Tibial nerve (tissue), 4 donors: ENCODE data around the gene TMEM63C. TPM values are rescaled to one million over a fixed set of nuclear protein-coding genes. Genes with fewer than 3 reads are reported as not detected.

Source experiments
- DNase-seq, 2 donors: peaks; one replicate each; pipeline ENCODE4 v3.0.0-alpha.2; 2019; ENCODE audit warnings: low spot score in 2 of 2
- H3K27ac ChIP-seq, 4 donors: fragments of 200-600 bp; sonication (generic) in 3 of 4; one replicate each; pipeline ENCODE4 v1.5.1; 2017 to 2019; ENCODE audit warnings: mild to moderate bottlenecking in 1 of 4
- H3K27me3 ChIP-seq, 2 donors: fragments of 200-600 bp; sonication (generic) in 1 of 2; one replicate each; pipeline versions ENCODE4 v1.5.1 to v1.6.0; 2017 to 2019
- H3K36me3 ChIP-seq, 3 donors: fragments of 200-600 bp; sonication (generic); one replicate each; pipeline ENCODE4 v1.5.1; 2018 to 2019
- H3K4me1 ChIP-seq, 4 donors: fragments of 200-600 bp; sonication (generic) in 3 of 4; one replicate each; pipeline ENCODE4 v1.5.1; 2017 to 2019
- H3K4me3 ChIP-seq, 4 donors: fragments of 200-600 bp; sonication (generic) in 3 of 4; one replicate each; pipeline ENCODE4 v1.5.1; 2017 to 2019; ENCODE audit warnings: mild to moderate bottlenecking in 1 of 4, moderate library complexity in 1 of 4
- H3K9me3 ChIP-seq, 4 donors: fragments of 200-600 bp; sonication (generic) in 3 of 4; one replicate each; pipeline ENCODE4 v1.5.1; 2017 to 2019
- EP300 ChIP-seq, 2 donors: sonication (generic); formaldehyde crosslinking; IDR thresholded peaks; one replicate each; pipeline ENCODE4 v1.6.1; 2017; ENCODE audit warnings: antibody characterized with exemption in 2 of 2, mild to moderate bottlenecking in 1 of 2
- POLR2A ChIP-seq, 2 donors: fragments of 450-650 bp; IDR thresholded peaks; one replicate each; pipeline ENCODE4 v1.6.1; 2017; ENCODE audit warnings: antibody characterized with exemption in 2 of 2, mild to moderate bottlenecking in 2 of 2, moderate library complexity in 2 of 2
- WGBS, 2 donors: methylation state at CpG; one replicate each; pipeline ENCODE4 v1.1.5; 2018; 5-methylcytosine and 5-hydroxymethylcytosine counted together
- total RNA-seq, 4 donors: library from RNA; depleted of rRNA; stranded (reverse); fragments of >200 nt; gene quantifications; one replicate each; pipeline ENCODE4 v1.1.0, GENCODE V29; 2016
- TF ChIP-seq, protein P1 (sequence below), 5 experiments: fragments of 200-600 bp in 3 of 5; fragments of 450-650 bp in 2 of 5; sonication (generic) in 3 of 5; IDR thresholded peaks; one replicate each; pipeline ENCODE4 v1.5.1; 2016 to 2019; ENCODE audit warnings: antibody characterized with exemption in 5 of 5, mild to moderate bottlenecking in 3 of 5, moderate library complexity in 2 of 5

Gene TMEM63C
- total RNA-seq, 4 donors from 2014 or later = not detected

DNA sequence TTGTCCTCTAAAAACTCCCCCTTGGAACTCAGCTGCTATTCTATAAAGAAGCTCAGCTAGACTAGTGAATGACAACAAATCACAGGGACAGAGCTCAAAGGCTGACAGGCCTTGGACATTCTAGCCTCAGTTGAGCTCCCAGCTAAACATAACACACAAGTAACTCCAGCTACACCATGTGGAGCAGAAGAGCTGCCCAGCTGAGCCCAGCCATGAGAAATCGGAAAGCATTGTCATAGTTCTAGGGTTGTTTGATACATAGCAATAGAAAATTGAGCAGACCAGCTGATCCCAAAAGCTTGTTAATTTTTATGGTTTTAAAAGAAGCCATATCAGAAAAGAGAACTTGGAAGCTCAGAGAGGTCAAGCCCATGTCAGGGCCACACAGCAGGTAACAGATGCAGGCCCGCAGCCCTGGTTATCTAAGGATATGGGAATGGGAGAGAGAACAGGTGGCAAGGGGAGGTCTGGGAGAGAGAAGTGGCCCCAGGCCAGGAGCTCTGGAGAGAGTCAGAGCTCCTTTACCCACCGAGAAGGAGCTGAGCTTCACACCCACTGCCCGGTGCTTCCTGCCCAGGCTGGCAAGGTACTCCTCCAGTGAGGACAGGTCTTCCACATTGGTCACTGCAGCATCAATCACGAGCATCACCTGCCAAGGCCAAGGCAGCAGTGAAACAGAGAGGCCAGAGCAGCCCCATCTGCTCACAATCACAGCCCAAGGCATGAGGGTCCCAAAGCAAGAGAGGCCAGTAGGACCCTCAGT, 86.5 kb downstream of the TMEM63C start:
- 93 to 100% methylated on average over 5 of the region's 5 CpGs for WGBS, 2 donors
- peaks cover 0 to 10% (median 0%) of the 10 kb centered on the region in 4 donors for H3K4me1 ChIP-seq
- peaks cover 0 to 20% (median 2%) of the 10 kb centered on the region in 4 donors for H3K9me3 ChIP-seq
- H3K36me3 ChIP-seq = no peaks in the 10 kb centered on the region
- H3K27ac ChIP-seq = no peak overlapping the region
- no peak for DNase-seq
- no peak overlapping the region for H3K4me3 ChIP-seq
- peaks cover 0 to 61% of the 10 kb centered on the region in 2 donors for H3K27me3 ChIP-seq
- no peak for TF ChIP-seq EP300 (IDR thresholded peaks at IDR 0.05)
- TF ChIP-seq, protein P1, sequence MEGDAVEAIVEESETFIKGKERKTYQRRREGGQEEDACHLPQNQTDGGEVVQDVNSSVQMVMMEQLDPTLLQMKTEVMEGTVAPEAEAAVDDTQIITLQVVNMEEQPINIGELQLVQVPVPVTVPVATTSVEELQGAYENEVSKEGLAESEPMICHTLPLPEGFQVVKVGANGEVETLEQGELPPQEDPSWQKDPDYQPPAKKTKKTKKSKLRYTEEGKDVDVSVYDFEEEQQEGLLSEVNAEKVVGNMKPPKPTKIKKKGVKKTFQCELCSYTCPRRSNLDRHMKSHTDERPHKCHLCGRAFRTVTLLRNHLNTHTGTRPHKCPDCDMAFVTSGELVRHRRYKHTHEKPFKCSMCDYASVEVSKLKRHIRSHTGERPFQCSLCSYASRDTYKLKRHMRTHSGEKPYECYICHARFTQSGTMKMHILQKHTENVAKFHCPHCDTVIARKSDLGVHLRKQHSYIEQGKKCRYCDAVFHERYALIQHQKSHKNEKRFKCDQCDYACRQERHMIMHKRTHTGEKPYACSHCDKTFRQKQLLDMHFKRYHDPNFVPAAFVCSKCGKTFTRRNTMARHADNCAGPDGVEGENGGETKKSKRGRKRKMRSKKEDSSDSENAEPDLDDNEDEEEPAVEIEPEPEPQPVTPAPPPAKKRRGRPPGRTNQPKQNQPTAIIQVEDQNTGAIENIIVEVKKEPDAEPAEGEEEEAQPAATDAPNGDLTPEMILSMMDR (IDR thresholded peaks at IDR 0.05) = no peak
- no peak for TF ChIP-seq POLR2A (IDR thresholded peaks at IDR 0.05)

DNA sequence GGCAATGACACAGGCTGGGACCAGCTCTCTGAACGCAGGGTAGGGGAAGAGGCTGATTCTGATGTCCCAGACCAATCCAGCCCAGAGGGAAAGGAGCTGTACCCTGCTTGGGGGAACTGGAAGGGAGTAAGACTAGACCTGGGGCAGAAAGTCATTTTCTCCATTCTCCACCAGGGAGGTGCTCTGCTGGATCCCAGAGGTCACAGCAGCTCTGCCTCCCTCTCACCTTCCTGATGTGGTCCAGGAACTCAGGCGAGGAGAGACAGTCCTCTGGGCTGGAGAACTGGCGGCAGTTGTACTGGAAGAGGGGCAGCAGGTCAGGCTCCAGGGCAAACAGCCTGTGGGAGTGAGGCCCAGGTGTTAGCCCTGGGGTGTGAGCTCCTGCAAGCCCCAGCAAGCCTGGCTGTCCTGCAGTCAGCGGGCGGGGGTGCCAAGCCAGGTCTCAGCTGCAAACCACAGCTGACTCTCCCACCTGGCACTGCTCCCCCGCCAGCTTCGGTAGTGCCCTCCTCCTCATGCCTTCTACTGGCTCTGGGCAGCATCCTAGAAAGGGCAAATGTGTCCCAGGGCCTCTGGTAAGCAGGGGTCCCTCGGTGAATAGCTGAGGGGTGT, 87.5 kb downstream of the TMEM63C start:
- 28 to 30% methylated on average over 6 to 7 of the region's 8 CpGs for WGBS, 2 donors
- H3K36me3 ChIP-seq = peaks cover 0 to 8% (median 0%) of the 10 kb centered on the region in 3 donors
- TF ChIP-seq EP300 (IDR thresholded peaks at IDR 0.05) (no peak), POLR2A (IDR thresholded peaks at IDR 0.05) (no peak)
- TF ChIP-seq, protein P1 (IDR thresholded peaks at IDR 0.05) = no peak
- no peak overlapping the region for H3K27ac ChIP-seq
- H3K27me3 ChIP-seq = peaks cover 0 to 61% of the 10 kb centered on the region in 2 donors
- peaks cover 0 to 10% (median 0%) of the 10 kb centered on the region in 4 donors for H3K4me1 ChIP-seq
- peaks cover 0 to 26% (median 2%) of the 10 kb centered on the region in 4 donors for H3K9me3 ChIP-seq
- DNase-seq = no peak
- H3K4me3 ChIP-seq = no peak overlapping the region

DNA sequence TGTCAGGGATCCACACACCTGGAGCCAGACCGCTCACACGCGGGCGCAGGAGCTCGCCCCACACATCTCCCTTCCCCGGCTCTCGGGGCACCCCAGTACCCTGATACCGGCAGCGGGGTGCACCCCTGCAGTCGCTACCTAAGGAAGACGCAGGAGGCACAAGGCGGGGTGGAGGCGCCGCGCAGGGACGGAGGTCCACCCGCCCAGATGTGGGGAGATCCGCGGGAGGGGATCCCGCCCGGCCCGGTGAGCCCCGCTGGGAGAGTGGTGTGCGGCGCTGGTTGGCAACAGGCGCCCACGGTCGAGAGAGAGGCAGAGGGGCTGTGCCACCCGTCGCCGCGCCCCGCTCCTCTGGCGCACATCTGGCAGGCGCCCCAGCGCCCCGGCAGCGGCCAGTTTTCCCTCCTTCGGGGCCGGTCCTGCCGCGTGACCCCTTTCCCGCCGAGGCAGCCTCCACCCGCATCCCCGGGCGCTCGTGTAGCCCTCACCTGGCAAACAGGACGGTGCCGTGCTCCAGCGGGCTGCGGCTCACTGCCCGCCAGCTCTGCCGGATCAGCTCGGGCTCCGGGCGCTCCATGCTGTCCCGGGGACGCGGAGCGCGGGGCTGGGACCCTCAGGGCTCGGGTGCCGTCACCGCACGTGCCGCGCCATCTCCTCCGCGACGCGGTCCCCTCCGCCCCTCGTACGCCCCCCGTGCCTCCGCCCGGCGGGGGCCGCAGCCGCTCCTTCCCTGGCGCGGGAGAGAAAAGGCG, 88.9 kb downstream of the TMEM63C start:
- DNase-seq = no peak
- Histone ChIP-seq H3K27me3 (peaks cover 0 to 61% of the 10 kb centered on the region in 2 donors), H3K27ac (no peak overlapping the region), H3K4me3 (no peak overlapping the region), H3K4me1 (peaks cover 0 to 10% (median 0%) of the 10 kb centered on the region in 4 donors), H3K9me3 (peaks cover 0 to 26% (median 2%) of the 10 kb centered on the region in 4 donors), H3K36me3 (peaks cover 0 to 23% (median 0%) of the 10 kb centered on the region in 3 donors)
- TF ChIP-seq, protein P1 (IDR thresholded peaks at IDR 0.05) = no peak
- no peak for TF ChIP-seq EP300 (IDR thresholded peaks at IDR 0.05)
- no peak for TF ChIP-seq POLR2A (IDR thresholded peaks at IDR 0.05)
- 2 to 4% methylated on average over 43 to 59 of the region's 84 CpGs for WGBS, 2 donors

DNA sequence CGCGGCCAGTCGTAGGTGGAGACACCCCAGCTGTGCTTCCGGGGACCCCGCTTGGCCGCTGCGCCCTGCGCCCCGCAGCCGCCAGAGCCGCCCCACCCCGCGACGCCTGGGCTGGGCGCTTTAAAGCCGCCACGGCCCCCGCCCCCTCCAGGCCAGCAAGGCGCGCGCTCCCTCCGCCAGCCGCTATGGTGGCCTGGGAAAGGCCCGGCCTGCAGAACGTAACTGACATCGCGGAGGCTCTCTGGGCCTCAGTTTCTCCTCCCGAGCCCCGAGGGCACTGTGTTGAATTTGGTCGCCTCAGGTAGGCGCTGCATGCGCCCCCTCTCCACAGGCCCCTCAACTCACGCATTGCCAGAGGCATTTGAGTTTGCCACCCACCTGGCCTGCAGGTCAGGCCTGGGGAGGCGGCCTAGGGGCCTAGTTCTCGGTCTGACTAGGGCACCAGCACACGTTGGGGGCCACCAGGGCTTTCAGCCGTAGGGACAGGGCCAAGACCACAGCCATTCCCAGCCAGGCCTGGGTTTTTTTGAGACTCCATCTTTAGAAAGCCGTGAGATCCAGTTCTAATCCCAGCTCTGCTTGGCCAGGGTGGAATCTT, 89.6 kb downstream of the TMEM63C start, which contains the start of gene NGB:
TSS of gene NGB (minus strand) at position 94 of the 598 bp plus-strand sequence. CDS start 269 bp downstream, outside the sequence.
- WGBS, 2 donors = 20 to 24% methylated on average over 13 to 16 of the region's 38 CpGs
- H3K4me1 ChIP-seq = peaks cover 0 to 10% (median 0%) of the 10 kb centered on the region in 4 donors

More for the DNA sequence above, 89.6 kb downstream of the TMEM63C start, which contains the start of gene NGB:
- DNase-seq = no peak
- Histone ChIP-seq H3K36me3 (peaks cover 0 to 30% (median 0%) of the 10 kb centered on the region in 3 donors), H3K27me3 (peaks cover 0 to 60% of the 10 kb centered on the region in 2 donors), H3K4me3 (no peak within 1 kb of the TSS), H3K27ac (no peak within 1 kb of the TSS), H3K9me3 (peaks cover 0 to 26% (median 2%) of the 10 kb centered on the region in 4 donors)
- TF ChIP-seq, protein P1 (IDR thresholded peaks at IDR 0.05) = no peak
- TF ChIP-seq EP300 (IDR thresholded peaks at IDR 0.05) (no peak), POLR2A (IDR thresholded peaks at IDR 0.05) (no peak)
